DOHH2 (cell line): Measurements from ENCODE around the gene DELE1.

Experiments used
- EZH2phosphoT487 ChIP-seq: fragments of 200-600 bp; sonication (generic); IDR thresholded peaks from 2 replicates; pipeline ENCODE4 v1.6.1; 2017; ENCODE audit warnings: borderline replicate concordance, mild to moderate bottlenecking, antibody characterized with exemption, low read length, moderate library complexity, mixed read lengths
- TF ChIP-seq, protein P1 (sequence below): fragments of 200-600 bp; sonication (generic); IDR thresholded peaks from one replicate; pipeline ENCODE4 v1.5.1; 2014; ENCODE audit warnings: antibody characterized with exemption, mild to moderate bottlenecking, low read depth, low read length; ENCODE audit not compliant: poor library complexity, severe bottlenecking

DNA sequence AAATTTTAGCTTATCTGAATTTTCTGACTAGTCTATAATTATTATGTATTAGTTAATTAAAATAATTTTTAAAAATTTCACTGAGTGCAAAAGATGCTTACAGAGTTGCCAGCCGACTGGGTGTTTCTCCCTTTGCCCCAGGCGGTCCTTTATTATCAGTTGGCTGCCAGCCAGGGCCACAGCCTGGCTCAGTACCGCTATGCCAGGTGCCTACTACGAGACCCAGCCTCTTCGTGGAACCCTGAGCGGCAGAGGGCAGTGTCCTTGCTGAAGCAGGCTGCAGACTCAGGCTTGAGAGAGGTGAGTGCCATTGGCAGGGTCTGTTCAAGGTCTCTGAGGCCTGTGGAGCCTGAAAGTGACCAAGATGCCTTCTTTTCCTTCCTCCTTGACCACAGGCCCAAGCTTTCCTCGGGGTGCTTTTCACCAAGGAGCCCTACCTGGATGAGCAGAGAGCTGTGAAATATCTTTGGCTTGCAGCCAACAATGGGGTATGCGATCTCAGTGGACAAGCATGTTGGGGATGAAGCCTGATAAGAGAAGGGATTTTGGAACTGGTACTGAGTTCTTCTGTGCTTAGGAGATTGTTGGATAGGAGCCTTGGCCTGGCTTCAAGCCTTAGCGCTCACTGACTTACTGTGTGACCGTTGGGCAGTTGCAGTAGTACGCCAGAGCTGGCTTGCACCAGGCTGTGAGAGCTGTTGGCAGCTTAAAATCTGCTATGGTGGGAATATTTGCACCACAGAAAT is 10.6 kb downstream of the DELE1 start:
- no peak for TF ChIP-seq EZH2phosphoT487
- TF ChIP-seq, protein P1, sequence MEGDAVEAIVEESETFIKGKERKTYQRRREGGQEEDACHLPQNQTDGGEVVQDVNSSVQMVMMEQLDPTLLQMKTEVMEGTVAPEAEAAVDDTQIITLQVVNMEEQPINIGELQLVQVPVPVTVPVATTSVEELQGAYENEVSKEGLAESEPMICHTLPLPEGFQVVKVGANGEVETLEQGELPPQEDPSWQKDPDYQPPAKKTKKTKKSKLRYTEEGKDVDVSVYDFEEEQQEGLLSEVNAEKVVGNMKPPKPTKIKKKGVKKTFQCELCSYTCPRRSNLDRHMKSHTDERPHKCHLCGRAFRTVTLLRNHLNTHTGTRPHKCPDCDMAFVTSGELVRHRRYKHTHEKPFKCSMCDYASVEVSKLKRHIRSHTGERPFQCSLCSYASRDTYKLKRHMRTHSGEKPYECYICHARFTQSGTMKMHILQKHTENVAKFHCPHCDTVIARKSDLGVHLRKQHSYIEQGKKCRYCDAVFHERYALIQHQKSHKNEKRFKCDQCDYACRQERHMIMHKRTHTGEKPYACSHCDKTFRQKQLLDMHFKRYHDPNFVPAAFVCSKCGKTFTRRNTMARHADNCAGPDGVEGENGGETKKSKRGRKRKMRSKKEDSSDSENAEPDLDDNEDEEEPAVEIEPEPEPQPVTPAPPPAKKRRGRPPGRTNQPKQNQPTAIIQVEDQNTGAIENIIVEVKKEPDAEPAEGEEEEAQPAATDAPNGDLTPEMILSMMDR = no peak
